Kidney tubule cell (primary cell): ENCODE results near the gene GABRD.
A peak's percentile ranks its signal among the peaks of the same experiment; 100 is the strongest.

Experiments used
- DNase-seq: peaks from one replicate; pipeline ENCODE4 v3.0.0-alpha.2; 2018; ENCODE audit warnings: low spot score

The GABRD gene

DNA sequence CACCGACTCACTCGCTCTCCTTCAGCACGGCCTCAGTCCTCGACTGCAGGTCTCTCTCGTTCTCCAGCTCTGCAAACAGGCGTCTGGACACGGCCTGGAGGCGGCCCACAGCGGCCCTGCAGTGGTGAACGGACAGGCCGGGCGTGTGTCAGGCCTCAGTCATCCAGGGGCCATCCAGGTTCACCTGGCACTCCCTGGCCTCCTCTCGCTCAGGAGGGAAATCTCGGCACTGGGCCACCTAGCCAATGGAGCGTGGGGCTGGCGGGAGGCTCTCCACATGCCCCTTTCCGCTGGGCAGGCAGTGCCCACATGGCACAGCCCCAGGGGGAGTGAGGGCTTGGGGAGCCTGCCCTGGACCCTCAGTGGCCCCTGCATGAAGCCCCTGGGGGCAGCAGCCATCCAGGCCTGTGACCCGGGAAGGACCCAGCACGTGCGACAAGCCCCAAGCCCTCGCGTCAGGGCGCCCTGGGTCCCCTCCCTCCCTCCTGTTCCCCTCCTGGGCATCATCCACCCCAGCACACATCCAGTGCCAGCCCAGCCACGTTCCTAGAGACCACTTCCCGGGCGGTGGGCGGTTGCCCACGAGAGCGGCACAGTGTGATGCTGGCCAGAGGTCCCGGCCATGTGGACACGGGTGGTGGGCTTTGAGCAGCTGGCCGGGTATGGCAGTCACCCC lies 33.6 kb upstream of the GABRD start:
- DNase-seq, result peak; percentile 59

DNA sequence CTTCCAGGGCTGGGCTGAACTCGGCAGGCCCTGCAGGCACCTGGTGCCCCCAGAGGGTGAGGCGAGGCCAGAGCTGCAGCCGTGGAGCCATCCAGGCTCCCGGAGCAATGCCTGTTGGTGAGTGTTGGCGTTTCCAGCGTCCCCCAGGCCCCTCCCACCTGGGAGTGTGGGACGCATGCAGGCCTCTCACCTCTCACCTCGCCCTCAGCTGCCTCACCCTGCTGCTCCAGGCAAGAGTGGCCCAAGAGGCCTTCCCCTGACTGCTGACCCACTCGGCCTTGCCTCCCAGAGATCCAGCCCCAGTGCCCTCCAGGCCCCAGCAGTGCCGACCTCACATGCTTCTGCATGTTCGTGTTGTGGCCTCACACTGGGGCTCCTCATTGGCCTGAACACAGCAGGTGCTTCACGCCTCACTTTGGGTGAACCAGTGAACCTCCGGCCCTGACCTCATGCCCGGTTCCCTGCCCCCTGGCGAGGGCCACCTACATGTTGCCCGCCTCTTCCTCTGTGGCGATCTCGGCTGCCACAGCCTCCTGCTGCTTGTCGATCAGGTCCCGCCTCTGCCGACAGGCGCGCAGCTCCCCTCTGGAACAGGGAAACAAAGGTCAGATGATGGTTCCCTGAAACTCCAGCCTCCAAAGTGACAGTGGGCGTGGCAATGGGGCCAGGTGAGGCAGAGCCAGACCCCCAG lies 32.5 kb upstream of the GABRD start:
- DNase-seq, result no peak

DNA sequence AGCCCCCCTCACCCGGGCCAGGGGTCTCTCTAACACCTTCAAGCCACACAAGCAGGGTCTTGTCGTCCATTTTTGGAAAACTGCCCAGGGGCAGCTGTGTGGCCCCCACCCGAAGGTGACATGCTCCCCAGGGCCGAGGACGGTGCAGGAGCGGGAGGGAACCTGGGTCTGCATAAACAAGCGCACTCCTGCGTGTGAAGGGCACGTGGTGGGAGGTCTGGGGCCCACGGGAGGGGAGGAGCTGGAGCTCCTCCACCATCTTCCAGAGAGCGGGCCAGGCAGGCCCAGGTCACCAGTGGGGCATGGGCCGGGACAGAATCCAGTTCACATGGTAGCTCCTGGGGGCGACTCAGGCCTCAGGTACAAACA lies 32.0 kb upstream of the GABRD start:
- DNase-seq, result no peak

DNA sequence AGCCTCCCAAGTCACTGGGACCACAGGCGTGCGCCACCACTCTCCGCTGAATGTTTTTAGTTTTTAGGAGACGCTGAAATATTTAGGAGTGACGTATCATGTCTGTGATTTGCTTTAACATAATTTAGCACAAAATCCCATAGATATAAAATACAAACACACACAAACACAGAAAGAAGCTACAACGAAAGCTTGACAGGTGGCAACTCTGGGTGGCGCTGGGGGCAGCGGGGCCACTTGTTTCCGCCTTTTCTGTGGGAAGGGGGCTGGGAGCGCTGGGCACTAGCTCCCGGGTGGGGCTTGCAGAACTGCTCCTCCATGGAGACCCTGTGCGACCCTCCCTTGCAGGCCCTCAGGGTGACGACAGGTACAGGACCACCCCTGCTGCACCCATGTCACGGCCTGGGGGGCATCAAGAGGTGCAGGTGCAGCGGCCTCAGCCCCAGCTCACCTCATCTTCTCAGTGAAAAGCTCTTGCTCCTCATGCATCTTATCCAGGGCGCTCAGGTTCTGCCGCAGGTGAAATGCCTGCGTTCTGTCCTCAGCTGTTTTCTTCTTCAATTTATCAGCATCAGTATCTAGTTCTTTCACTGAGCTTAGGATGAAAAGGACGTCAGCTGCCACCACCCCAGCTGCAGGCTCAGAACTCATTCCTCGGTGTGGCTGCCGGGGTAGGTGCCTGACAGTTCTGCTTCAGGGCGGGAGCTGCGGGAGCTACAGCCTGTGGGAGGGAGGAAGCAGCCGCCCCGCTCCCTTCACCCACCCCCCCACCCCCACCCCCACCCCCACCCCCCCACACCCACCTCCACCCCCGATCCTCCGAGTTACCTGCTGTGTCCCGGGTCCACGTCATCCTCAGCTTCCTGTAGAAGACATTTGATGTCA lies 30.8 kb upstream of the GABRD start:
- no peak for DNase-seq

DNA sequence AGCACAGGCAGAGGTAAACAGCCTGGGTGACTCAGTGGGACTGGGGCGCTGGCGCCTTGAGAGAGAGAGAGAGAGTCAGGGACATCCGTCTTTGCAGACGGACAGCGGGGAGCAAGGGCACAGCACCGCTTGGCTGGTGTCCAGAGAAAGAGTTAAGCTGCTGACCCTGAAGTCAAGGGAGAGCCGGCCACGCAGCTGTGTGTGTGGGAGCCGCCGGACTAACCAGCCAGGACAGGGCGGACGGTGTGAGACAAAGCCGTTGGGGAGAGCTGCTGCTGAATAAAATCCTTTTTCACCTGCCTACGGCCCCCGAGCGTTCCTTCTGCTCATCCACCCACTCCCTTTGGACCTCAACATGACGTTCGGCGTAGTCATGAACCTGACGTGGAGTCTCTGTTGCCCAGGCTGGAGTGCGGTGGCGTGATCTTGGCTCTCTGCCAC lies 30.0 kb upstream of the GABRD start:
- DNase-seq, result peak; percentile 70

DNA sequence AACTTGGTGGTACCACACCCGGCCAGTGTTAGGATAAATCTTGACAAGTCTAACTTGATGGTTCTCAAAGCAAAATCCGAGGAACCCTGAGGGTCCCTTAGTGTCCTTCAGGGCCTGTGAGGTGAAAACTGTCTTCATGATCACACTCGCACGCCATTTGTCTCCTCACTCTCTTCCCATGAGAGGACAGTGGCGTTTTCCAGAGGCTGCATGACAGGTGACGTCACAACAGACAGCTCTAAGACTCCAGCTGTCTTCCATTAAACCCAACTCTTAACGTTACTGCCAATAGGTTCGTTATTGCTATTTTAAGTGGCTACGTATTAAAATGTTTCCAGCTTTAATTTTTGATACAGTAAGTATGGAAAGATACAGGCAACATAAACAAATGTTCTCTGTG lies 29.4 kb upstream of the GABRD start:
- no peak for DNase-seq

DNA sequence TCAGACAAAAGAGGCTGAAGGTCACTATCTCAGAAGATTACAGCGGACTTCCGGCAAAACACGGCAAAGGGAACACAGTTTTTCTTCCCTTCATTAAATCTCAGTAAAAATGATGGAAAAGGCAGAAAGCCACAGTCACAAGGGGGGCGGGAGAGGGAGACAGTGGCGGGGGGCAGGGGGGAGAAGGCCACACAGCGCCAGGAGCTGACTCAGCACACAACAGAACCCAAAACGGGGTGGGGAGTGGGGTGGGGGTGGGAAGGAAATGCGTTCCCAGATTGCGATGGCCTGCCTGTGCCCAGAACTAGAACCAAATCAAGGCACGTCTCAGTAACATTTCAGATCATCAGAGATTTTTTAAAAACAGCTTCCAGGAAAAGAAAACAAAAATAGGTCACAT lies 28.9 kb upstream of the GABRD start:
- DNase-seq, result no peak

DNA sequence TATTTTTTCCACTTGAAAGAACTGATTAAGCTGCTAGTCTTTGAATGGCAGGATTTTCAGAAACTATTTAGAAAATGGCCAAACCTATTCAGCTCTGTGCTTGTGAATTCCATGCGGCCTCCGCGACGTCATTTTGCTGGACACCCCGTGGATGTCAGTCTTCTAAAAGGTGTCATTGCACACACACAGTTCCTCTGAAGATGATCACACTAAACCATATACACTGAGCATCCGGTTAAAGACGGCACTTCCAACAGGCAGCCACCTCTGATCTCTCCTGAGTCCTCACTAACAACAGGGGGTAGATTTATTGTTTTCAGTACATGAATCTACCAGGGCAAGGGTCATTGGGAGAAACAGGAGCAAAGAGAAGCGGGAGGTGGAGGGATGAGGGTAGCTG lies 24.6 kb upstream of the GABRD start:
- DNase-seq, result no peak

DNA sequence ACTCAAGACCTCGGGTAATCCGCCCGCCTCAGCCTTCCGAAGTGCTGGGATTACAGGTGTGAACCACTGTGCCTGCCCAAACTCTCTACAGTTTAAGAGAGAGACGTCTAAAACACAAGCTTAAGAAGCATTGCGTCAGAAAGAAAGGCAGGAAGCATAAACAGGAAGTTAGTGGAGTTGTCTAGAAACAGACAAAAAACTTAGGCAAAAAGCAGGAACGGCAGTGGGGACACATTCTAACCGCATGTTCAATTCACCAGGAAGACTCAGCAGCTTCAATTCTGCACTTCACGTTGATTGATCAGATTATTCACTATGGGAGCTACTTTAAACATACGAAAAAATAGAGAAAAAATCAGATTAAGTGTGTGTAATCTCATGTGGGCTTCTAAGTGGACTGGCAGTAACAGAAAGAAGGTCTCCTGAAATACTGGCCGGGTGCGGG lies 22.9 kb upstream of the GABRD start:
- DNase-seq, result no peak

DNA sequence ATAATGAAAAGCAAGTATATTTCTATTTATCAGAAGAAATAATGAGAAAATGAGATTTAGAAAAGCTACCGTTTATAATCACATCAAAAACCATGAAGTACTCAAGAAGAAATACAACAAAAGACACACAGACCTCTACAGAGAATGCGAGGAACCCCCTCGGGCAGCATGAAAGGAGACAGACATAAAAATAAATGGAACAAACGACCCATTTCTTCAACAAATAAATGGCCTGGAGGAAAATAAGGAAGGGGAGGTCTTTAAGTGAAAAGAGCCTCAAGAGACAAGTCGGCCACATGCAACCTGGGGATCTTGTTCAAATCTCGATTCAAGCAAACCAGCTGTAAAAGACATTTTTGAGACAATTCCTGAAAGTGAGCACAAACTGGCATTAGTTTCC lies 21.6 kb upstream of the GABRD start:
- DNase-seq, result no peak

DNA sequence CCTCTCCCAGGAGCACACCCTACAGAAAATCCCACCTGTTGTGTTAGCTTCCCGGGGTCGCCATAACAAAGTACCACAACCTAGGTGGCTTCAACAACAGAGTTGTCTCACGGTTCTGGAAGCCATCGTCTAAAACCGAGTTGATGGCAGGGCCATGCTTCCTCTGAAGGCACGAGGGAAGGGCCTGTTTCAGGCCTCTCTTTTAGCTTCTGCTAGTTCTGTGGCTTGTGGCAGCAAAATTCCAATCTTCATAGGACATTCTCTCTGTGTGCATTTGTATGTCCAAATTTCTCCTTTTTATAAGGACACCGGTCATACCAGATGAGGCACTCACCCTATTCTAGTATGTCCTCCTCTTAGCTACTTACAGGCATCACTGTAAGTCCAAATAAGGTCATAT lies 18.7 kb upstream of the GABRD start:
- no peak for DNase-seq

DNA sequence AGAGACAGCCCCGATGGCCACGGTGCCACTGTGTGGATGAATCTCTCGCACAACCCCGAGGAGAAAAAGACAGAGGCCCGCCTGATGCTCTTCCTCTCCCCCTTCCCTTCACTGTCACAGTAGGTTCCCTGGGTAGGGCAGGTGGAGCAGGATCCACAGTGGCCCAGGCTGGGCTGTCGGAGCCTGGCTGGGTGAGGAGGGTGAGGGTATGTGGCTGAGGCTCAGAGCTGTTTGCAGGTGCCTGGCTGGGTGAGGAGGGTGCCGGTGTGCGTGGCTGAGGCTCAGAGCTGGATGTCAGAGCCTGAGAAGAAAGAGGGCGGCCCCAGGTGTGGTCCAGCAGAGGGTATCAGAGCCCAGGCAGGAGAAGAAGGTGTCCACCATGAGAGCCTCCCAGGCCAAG lies 18.3 kb upstream of the GABRD start:
- no peak for DNase-seq

DNA sequence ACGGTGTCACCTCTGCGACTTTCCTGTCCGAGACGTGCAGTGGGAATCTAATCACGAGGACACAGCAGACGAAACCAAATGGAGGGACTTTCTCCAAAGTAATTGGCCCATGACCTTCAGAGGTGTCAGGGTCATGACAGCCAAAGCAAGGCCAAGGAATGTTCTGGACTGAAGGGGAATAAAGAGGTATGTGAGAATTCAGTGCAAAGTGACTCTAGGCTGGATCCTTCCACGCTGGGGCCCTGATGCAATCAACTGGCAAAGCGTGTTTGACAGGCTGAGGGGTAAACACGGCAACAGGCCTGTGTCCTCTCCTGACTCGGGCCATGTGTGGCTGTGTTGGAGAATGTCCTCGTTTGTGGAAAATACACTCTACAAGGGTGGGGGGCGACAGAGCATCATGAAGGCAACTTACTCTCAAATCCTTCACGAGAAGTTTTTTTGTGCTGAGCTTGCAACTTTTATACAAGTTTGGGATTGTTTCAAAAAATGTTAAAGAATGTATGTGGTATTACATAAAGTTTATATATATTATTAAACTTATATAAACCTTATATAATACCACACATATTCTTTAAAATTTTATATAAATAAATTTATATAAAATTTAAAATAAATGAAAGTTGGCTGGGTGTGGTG lies 17.3 kb upstream of the GABRD start:
- DNase-seq, result no peak

DNA sequence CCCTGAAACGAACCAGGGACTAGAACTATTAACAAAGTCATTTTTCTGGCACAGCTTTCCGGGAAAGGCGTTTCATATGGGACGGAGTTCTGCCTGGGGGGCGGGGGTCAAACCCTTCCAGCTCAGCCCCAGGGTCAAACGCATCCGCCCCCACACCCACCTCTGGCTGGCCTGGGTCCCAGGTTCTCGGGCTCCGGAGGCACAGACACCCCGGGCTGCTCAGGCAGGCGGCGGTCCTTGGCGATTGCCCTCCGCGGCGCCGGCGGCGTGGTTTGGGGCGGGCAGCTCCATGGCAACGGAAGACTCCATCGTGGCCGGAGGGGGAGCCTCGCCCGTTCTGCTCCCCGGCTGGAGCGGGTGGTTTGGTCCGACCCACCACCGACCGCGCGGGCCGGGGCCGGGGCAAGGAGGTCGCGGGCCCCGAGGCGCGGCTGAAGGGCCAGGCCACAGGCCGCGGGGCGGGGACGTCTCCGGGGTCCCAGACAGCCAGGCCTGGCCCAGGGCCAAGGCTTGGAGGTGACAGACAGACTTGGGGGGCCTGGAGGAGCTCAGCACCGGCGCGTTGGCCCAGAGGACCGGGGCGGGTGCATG lies 15.5 kb upstream of the GABRD start, which contains the start of gene CFAP74:
CFAP74 (minus strand) TSS at position 246 of the 591 bp plus-strand sequence. CDS start 12,830 bp downstream, outside the sequence.
- DNase-seq, result peak; percentile 30

DNA sequence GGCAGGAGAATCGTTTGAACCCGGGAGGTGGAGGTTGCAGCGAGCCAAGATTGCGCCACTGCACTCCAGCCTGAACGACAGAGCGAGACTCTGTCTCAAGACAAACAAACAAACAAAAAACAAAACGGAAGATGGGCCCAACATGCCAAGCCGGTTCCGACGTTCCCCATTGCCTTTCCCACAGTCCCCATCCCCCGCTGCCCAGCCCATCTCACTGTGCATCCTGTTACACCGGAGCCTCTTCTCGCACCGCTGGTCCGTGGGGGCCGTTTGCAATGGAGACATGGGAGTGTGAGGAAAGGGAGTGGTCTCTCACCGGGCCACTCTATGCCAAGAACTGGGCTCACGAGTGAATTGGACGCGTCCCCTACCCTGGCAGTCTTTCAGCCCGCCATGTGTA lies 14.3 kb upstream of the GABRD start:
- no peak for DNase-seq

DNA sequence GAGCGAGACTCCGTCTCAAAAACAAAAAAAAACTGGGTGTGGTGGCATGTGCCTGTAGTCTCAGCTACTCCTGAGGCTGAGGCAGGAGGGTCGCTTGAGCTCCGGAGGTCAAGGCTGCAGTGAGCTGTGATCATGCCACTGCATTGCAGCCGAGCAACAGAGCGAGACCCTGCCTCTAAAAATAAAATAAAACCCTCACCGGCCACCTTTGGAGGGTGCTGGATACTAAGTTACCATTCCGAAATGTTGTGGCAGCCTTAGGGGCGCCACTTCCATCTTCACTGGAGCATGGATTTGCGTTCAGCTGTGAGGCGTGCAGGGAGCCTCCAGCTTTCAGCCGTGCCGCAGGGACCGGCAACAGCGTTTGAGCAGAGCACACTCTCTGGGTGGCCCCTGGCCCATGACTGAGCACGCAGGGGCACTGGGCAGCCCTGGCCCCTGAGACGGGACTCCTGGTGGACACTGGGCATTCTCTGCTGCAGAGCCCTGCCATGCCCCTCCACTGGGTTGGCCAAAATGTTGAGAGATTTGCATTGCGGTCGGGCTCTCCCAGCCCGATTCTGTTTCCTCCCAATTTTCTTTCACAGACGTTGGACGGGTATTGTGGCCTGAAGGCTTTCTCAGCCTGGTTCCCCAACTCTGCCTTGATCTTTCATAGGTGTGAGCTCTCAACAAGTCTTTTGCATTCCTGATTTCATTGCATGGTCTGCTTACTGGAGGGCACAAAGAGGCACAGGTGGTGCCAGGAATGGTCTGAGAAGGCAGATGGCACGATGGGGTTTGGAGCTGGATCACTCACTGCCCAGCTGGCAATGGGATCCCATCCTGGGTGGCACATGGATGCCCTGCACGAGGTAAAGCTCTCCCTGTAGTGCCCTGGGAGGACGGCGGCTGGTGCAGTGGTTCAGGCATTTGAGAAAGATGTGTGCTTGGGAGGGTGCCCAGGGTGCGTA lies 9.8 kb upstream of the GABRD start:
- peak; percentile 6 for DNase-seq

DNA sequence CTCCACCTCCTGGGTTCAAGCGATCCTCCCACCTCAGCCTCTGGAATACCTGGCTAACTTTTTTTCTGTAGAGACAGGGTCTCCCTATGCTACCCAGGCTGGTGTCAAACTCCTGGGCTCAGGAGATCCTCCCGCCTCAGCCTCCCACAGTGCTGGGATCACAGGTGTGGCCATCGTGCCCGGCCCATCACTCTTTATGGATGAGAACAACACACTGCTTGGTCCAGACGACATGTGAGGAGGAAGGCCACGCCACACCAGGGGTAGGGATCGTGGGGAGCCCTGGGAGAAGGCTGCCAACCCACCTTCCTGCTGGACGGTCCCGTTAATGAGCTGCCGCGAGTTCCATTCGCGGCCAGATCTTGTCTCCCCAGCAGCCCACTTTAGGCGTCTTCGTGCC lies 5.0 kb upstream of the GABRD start:
- no peak for DNase-seq

DNA sequence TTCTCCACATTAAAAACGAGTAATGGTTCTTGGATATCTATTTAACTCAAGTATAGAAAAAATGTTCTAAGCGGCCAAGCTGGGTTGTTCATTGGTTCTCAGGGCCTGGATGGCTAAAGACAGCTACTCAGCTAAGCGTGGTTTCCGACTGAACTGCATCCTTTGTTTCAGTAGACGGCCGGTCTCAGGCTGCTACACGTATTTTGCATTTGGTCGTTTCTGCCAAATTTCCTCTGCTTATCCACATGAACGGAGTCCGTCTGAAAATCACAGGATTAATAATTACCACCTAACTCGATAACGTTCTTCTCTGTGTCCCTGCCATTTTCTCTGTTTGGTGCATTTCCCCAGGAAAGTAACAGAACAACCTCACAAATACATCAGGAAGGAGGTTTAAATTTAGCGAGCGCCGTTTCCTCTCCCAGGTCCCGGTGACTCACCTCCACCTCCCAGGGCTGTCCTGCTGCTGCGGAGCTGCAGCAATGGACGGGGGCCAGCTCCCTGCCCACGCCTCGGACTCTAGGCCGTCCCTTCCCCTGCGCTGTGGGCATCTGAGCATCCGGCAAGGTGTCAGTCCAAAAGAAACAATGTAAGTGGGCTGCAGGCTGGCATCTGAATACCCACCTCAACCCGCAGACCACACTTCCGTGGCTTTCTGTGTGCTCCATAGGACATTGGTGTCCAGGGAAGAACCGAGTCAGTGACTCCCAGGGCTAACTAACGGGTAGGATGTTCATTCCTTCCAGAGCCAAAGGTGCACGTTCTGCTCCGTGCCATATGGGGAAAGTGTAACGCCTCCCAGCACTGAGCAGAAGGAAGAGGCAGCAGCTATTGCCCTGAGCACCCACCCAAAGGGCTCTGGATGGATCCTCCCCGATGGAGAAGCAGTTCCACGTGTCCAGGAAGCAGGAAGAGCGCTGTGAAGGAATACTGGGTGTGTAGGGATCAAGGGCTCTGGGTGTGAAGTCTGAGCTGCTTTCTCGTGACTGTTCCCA lies 4.1 kb upstream of the GABRD start:
- peak; percentile 67 for DNase-seq

DNA sequence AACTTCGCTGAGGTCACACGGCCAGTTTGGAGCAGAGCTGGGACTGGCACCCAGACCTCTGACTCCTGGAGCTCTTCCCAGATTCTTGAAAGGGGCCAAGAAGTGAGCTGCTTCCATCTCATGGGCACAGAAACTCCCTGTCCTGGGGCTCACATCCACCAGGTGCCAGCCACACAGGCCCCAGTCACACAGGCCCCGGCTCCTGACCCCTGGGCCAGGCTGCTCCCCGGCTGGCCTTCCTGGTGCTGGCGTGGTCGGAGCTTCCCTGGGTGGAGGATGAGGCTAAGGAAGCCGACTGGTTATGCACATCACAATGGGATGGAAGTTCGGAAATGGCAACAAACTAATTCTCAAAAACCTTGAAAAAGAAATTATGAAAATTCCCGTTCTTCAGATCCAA lies 3.0 kb upstream of the GABRD start:
- no peak for DNase-seq
